Testis (tissue), 3 donors: ENCODE results near the gene RNH1. TPM values are rescaled to one million over a fixed set of nuclear protein-coding genes. Genes with fewer than 3 reads are reported as not detected.

ENCODE experiments used
- DNase-seq: peaks from one replicate; pipeline ENCODE4 v3.0.0-alpha.2; 2019
- H3K27ac ChIP-seq, 2 donors: fragments of 200-600 bp; sonication (generic); one replicate each; pipeline ENCODE4 v1.5.1; 2019
- H3K27me3 ChIP-seq: fragments of 200-600 bp; sonication (generic); one replicate; pipeline ENCODE4 v1.5.1; 2019
- H3K36me3 ChIP-seq: fragments of 200-600 bp; sonication (generic); one replicate; pipeline ENCODE4 v1.5.1; 2017; ENCODE audit warnings: low read depth; ENCODE audit errors: missing control alignments
- H3K4me1 ChIP-seq: fragments of 200-600 bp; sonication (generic); one replicate; pipeline ENCODE4 v1.5.1; 2019
- H3K4me3 ChIP-seq, 2 donors: fragments of 200-600 bp; sonication (generic); one replicate each; pipeline ENCODE4 v1.5.1; 2017 to 2019
- H3K9me3 ChIP-seq: fragments of 200-600 bp; sonication (generic); one replicate; pipeline ENCODE4 v1.5.1; 2017
- POLR2A ChIP-seq: fragments of 450-650 bp; IDR thresholded peaks from one replicate; pipeline ENCODE4 v1.6.1; 2017; ENCODE audit warnings: antibody characterized with exemption, mild to moderate bottlenecking, moderate library complexity
- WGBS, 2 donors: methylation state at CpG; one replicate each; pipeline ENCODE4 v1.1.5; 2018; 5-methylcytosine and 5-hydroxymethylcytosine counted together
- intact Hi-C: fragments of 100-400 bp; cut with DNase I; formaldehyde crosslinking; loops from one replicate; pipeline ENCODE4 v1.15.1; 2023; ENCODE audit warnings: low total_unique reads
- polyA plus RNA-seq: library from polyadenylated mRNA; stranded (reverse); fragments of 350-450 nt; fragmentation: Illumina TruSeq; extraction: RNeasy Lipid Tissue Mini Kit (QIAGEN cat#74804); gene quantifications from one replicate; pipeline ENCODE4 v1.2.3, GENCODE V29; 2014; ENCODE audit warnings: low read depth, low replicate concordance; ENCODE audit not compliant: insufficient read depth
- total RNA-seq, 2 donors: library from RNA; depleted of rRNA; stranded (reverse); fragments of >200 nt; gene quantifications; one replicate each; pipeline ENCODE4 v1.2.3, GENCODE V29; 2016
- TF ChIP-seq, protein P1 (sequence below), 3 experiments: fragments of 450-650 bp in 2 of 3; fragments of 200-600 bp in 1 of 3; sonication (generic) in 1 of 3; IDR thresholded peaks; one replicate each; pipeline ENCODE4 v1.5.1; 2016 to 2019; ENCODE audit warnings: antibody characterized with exemption in 3 of 3, mild to moderate bottlenecking in 2 of 3, moderate library complexity in 1 of 3

Gene RNH1
- total and polyA plus RNA-seq, 3 donors from 2014 or later, result 210 to 264 (median 211) TPM

GRCh38 chr11:554428-555226, 47.6 kb upstream of the RNH1 start:
- intact Hi-C loops, result loop anchor here (10.0 kb wide), 1 partner anchor 170 kb away; no protein-coding TSS in a partner anchor
- Histone ChIP-seq H3K36me3 (no peaks in the 10 kb centered on the region), H3K9me3 (no peaks in the 10 kb centered on the region), H3K4me3 (peak overlapping the region; percentile 32 to 46), H3K27ac (no peak overlapping the region), H3K27me3 (no peaks in the 10 kb centered on the region), H3K4me1 (peaks cover 12% of the 10 kb centered on the region)
- 0 to 9% methylated on average over 16 to 52 of the region's 60 CpGs for WGBS, 2 donors
- TF ChIP-seq POLR2A, result no peak
- TF ChIP-seq, protein P1, sequence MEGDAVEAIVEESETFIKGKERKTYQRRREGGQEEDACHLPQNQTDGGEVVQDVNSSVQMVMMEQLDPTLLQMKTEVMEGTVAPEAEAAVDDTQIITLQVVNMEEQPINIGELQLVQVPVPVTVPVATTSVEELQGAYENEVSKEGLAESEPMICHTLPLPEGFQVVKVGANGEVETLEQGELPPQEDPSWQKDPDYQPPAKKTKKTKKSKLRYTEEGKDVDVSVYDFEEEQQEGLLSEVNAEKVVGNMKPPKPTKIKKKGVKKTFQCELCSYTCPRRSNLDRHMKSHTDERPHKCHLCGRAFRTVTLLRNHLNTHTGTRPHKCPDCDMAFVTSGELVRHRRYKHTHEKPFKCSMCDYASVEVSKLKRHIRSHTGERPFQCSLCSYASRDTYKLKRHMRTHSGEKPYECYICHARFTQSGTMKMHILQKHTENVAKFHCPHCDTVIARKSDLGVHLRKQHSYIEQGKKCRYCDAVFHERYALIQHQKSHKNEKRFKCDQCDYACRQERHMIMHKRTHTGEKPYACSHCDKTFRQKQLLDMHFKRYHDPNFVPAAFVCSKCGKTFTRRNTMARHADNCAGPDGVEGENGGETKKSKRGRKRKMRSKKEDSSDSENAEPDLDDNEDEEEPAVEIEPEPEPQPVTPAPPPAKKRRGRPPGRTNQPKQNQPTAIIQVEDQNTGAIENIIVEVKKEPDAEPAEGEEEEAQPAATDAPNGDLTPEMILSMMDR (IDR thresholded peaks at IDR 0.05), result peak; percentile 29 to 59 (median 59)
- peak; percentile 76 for DNase-seq

DNA sequence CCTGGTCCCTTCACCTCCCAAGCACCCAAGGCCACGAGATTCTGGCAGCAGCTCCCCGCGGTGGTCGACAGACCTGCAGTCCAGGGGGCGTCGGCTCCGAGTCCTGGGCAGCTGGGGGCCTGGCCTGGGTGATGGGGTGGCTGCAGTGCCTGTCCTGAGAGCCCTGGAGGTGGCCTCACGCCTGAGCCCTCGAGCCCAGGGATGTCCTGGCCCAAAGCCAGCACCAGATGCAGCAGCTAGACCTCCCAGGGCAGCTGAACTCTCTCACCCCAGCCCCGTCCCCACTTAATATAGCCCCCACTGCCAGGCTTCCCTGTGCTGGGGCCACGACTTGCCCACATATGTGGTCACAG, 46.9 kb upstream of the RNH1 start:
- H3K36me3 ChIP-seq, result no peaks in the 10 kb centered on the region
- no peaks in the 10 kb centered on the region for H3K9me3 ChIP-seq
- TF ChIP-seq POLR2A, result no peak
- TF ChIP-seq, protein P1 (IDR thresholded peaks at IDR 0.05), result no peak
- peaks cover 12% of the 10 kb centered on the region for H3K4me1 ChIP-seq
- DNase-seq, result no peak
- H3K4me3 ChIP-seq, result no peak overlapping the region
- intact Hi-C loops, result loop anchor here (10.0 kb wide), 1 partner anchor 171 kb away; no protein-coding TSS in a partner anchor
- 42 to 53% methylated on average over 8 to 10 of the region's 11 CpGs for WGBS, 2 donors
- H3K27me3 ChIP-seq, result no peaks in the 10 kb centered on the region
- H3K27ac ChIP-seq, result no peak overlapping the region

- Histone ChIP-seq H3K27me3 (no peaks in the 10 kb centered on the region), H3K27ac (no peak overlapping the region), H3K4me1 (peaks cover 12% of the 10 kb centered on the region), H3K36me3 (no peaks in the 10 kb centered on the region), H3K4me3 (no peak overlapping the region), H3K9me3 (no peaks in the 10 kb centered on the region)
- 78 to 81% methylated on average over 21 to 27 of the region's 27 CpGs for WGBS, 2 donors
- no peak for DNase-seq
- intact Hi-C loops, result loop anchor here (10.0 kb wide), 1 partner anchor 171 kb away; no protein-coding TSS in a partner anchor
- TF ChIP-seq, protein P1 (IDR thresholded peaks at IDR 0.05), result no peak
- no peak for TF ChIP-seq POLR2A
These were observed 46.3 kb upstream of the RNH1 start for GRCh38 chr11:553083-553987.

- Histone ChIP-seq H3K4me1 (peaks cover 12% of the 10 kb centered on the region), H3K9me3 (no peaks in the 10 kb centered on the region), H3K27me3 (no peaks in the 10 kb centered on the region), H3K4me3 (no peak overlapping the region), H3K36me3 (no peaks in the 10 kb centered on the region), H3K27ac (no peak overlapping the region)
- DNase-seq, result no peak
- 54 to 72% methylated on average over 5 to 11 of the region's 12 CpGs for WGBS, 2 donors
- intact Hi-C loops, result loop anchor here (10.0 kb wide), 1 partner anchor 173 kb away; no protein-coding TSS in a partner anchor
- TF ChIP-seq POLR2A, result no peak
- TF ChIP-seq, protein P1 (IDR thresholded peaks at IDR 0.05), result no peak
These were observed 44.6 kb upstream of the RNH1 start for GRCh38 chr11:551596-551995.
